Activated CD4-positive, alpha-beta T cell treated with anti-CD3 and anti-CD28 coated beads for 24 hours (primary cell): Measurements from ENCODE around the gene TRIM24.

ENCODE experiments used
- DNase-seq, 2 donors: peaks; one replicate each; pipeline ENCODE4 v3.0.0-alpha.2; 2020; ENCODE audit warnings: low read depth in 2 of 2

The TRIM24 gene

DNA sequence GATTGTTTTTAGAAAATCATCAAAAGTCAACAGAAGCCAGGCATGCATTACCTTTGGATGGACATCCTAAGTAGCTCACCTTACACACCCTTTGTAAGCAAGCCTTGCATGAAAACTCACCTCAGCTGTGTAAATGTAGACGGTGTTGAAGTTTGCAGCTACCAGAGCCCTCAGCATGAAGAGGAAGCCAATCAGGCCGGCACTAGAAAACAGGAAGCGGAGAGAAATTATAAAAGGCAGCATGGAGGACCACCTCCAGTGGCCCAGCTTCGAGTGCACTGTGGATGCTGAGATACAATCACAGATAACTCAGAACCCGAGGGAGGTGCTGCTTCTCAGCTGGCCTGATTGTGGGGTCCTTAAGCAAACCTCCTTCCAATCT lies 165.8 kb downstream of the TRIM24 start:
- DNase-seq: no peak

- DNase-seq: no peak
These were observed 166.8 kb downstream of the TRIM24 start for GRCh38 chr7:138626846-138627245.

DNA sequence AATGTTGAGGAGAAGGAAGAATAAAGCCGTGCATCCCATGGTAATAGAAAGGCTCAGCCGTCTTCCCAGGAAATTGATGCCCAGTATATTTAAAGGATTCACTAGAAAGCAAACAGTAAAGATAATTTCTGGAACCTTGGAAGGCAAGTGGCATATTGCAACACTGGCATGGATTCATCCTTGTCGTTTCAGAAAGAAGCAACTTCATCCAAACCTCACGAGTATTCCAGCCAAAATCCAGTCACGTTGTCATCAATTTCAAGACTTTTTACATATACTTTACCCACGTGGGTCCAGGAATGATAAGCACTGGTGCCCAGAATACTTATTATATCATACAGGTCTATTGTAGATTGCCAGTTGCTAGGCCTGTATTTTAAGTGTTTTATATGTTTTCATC lies 167.3 kb downstream of the TRIM24 start:
- DNase-seq: no peak

GRCh38 chr7:138630059-138630610 lies 170.1 kb downstream of the TRIM24 start:
- DNase-seq: no peak

DNA sequence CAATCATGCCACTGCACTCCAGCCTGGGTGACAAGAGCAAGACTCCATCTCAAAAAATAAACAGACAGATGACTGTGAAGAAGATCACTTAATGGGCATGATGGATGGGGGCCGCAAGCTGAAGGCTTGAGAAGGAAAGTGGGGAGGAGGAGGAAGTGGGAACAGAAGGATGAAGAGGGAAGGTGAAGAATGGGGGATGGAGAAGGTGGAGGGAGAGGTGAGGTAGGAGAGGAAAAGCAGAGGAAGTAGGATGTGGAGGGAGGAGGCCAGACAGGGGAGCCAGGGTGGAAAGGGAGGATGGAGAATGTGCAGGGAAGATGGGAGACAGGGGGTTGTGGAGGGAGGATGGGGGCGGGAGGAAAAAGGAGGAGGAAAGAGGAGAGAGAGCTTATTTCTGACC lies 172.3 kb downstream of the TRIM24 start:
- no peak for DNase-seq

- no peak for DNase-seq
These were observed 173.0 kb downstream of the TRIM24 start for GRCh38 chr7:138632826-138633602.
